GM19397 (cell line): ENCODE data around the gene ARHGAP15.
A peak's percentile ranks its signal among the peaks of the same experiment; 100 is the strongest.

ENCODE experiments used
- ATAC-seq: cut with Tn5 transposase; IDR thresholded peaks from one replicate; pipeline ENCODE4 v1.9.1; 2021; ENCODE audit warnings: mild to moderate bottlenecking, moderate library complexity; ENCODE audit not compliant: unreplicated experiment

Gene ARHGAP15

GRCh38 chr2:143165291-143165690, 36.1 kb downstream of the ARHGAP15 start:
- ATAC-seq: no peak

GRCh38 chr2:143169105-143169504, 39.9 kb downstream of the ARHGAP15 start:
- no peak for ATAC-seq

- no peak for ATAC-seq
These were observed 42.6 kb downstream of the ARHGAP15 start for GRCh38 chr2:143171817-143172216.

GRCh38 chr2:143175438-143175837, 46.2 kb downstream of the ARHGAP15 start:
- ATAC-seq: no peak

GRCh38 chr2:143176606-143177005, 47.4 kb downstream of the ARHGAP15 start:
- ATAC-seq: no peak

GRCh38 chr2:143177096-143177786, 48.0 kb downstream of the ARHGAP15 start:
- peak; percentile 98 for ATAC-seq

GRCh38 chr2:143181494-143181893, 52.3 kb downstream of the ARHGAP15 start:
- no peak for ATAC-seq

- no peak for ATAC-seq
These were observed 53.4 kb downstream of the ARHGAP15 start for GRCh38 chr2:143182649-143183048.

- ATAC-seq: no peak
These were observed 54.7 kb downstream of the ARHGAP15 start for GRCh38 chr2:143183804-143184463.

- no peak for ATAC-seq
These were observed 57.7 kb downstream of the ARHGAP15 start for GRCh38 chr2:143186876-143187275.

- ATAC-seq: no peak
These were observed 61.2 kb downstream of the ARHGAP15 start for GRCh38 chr2:143190431-143190830.

- ATAC-seq: no peak
These were observed 62.9 kb downstream of the ARHGAP15 start for GRCh38 chr2:143192106-143192505.

- ATAC-seq: no peak
These were observed 63.5 kb downstream of the ARHGAP15 start for GRCh38 chr2:143192716-143193115.

- no peak for ATAC-seq
These were observed 63.9 kb downstream of the ARHGAP15 start for GRCh38 chr2:143193121-143193520.

GRCh38 chr2:143195511-143195910, 66.3 kb downstream of the ARHGAP15 start:
- no peak for ATAC-seq

GRCh38 chr2:143204062-143204461, 74.8 kb downstream of the ARHGAP15 start:
- no peak for ATAC-seq

GRCh38 chr2:143205106-143205764, 76.0 kb downstream of the ARHGAP15 start:
- no peak for ATAC-seq

- no peak for ATAC-seq
These were observed 80.6 kb downstream of the ARHGAP15 start for GRCh38 chr2:143209570-143210445.

GRCh38 chr2:143210446-143210819, 81.2 kb downstream of the ARHGAP15 start:
- ATAC-seq: no peak

GRCh38 chr2:143217512-143218115, 88.4 kb downstream of the ARHGAP15 start:
- no peak for ATAC-seq

- ATAC-seq: no peak
These were observed 89.4 kb downstream of the ARHGAP15 start for GRCh38 chr2:143218621-143219020.
